Loucy (cell line): ENCODE results near the gene NHLH1.

Experiments
- CTCF ChIP-seq: fragments of 200-600 bp; sonication (generic); conservative IDR thresholded peaks from 2 replicates; pipeline ENCODE4 v1.5.1; 2014; ENCODE audit warnings: mild to moderate bottlenecking, antibody characterized with exemption, low read length
- EZH2phosphoT487 ChIP-seq: fragments of 200-600 bp; IDR thresholded peaks from 2 replicates; pipeline ENCODE4 v1.6.1; 2018; ENCODE audit warnings: antibody characterized with exemption, mild to moderate bottlenecking, moderate library complexity, borderline replicate concordance

- no peak for TF ChIP-seq CTCF
- no peak for TF ChIP-seq EZH2phosphoT487
Measured at GRCh38 chr1:160346463-160346862, 20.4 kb upstream of the NHLH1 start.
